PC-9 (cell line): ENCODE measurements around the gene SH3GL2. TPM values are rescaled to one million over a fixed set of nuclear protein-coding genes. Genes with fewer than 3 reads are reported as not detected.

ENCODE experiments used
- BruUV-seq: library from RNA; stranded (reverse); fragments of 400-500 nt; replicated peaks from 2 replicates; lab custom pipeline; 2021; lab: Mats Ljungman, UMichigan
- CTCF ChIA-PET: fragments of 300-600 bp; sonication (Branson Sonifier 250); formaldehyde crosslinking; loops from one replicate; lab custom pipeline; 2022; ENCODE audit warnings: antibody characterized with exemption; lab: Charles Lee
- POLR2A ChIA-PET: fragments of 300-600 bp; sonication (Branson Sonifier 250); formaldehyde crosslinking; loops from one replicate; lab custom pipeline; 2022; ENCODE audit warnings: antibody characterized with exemption; ENCODE audit not compliant: unreplicated experiment; lab: Charles Lee
- DNase-seq, 2 experiments: peaks; one replicate each; pipeline versions ENCODE4 v3.0.0 to v3.0.0-alpha.2; 2015 to 2022; ENCODE audit warnings: mixed read lengths in 1 of 2
- H2AFZ ChIP-seq: fragments of 200-600 bp; sonication (generic); 2 replicates; pipeline ENCODE4 v1.8.1; 2017; ENCODE audit warnings: antibody characterized with exemption
- H3F3A ChIP-seq: fragments of 200-600 bp; sonication (generic); 2 replicates; pipeline ENCODE4 v1.8.1; 2017; ENCODE audit warnings: antibody characterized with exemption, mild to moderate bottlenecking, low read depth; ENCODE audit not compliant: insufficient read depth
- H3K27ac ChIP-seq: fragments of 200-600 bp; sonication (generic); 2 replicates; pipeline ENCODE4 v1.6.1; 2016; ENCODE audit warnings: mixed run types
- H3K27me3 ChIP-seq: fragments of 200-600 bp; sonication (generic); 2 replicates; pipeline ENCODE4 v1.6.1; 2016; ENCODE audit warnings: low read depth, mixed run types; ENCODE audit not compliant: insufficient read depth
- H3K36me3 ChIP-seq: fragments of 200-600 bp; sonication (generic); 2 replicates; pipeline ENCODE4 v1.6.1; 2016; ENCODE audit warnings: low read depth, mixed run types
- H3K4me1 ChIP-seq: fragments of 200-600 bp; sonication (generic); replicated peaks from 2 replicates; pipeline ENCODE4 v1.6.1; 2016; ENCODE audit warnings: mixed run types; ENCODE audit not compliant: insufficient read depth
- H3K4me2 ChIP-seq: fragments of 200-600 bp; sonication (generic); 2 replicates; pipeline ENCODE4 v1.6.1; 2017; ENCODE audit warnings: mixed run types
- H3K4me3 ChIP-seq: fragments of 200-600 bp; sonication (generic); 2 replicates; pipeline ENCODE4 v1.6.1; 2016; ENCODE audit warnings: mixed run types
- H3K79me2 ChIP-seq: fragments of 200-600 bp; sonication (generic); 2 replicates; pipeline ENCODE4 v1.6.1; 2017; ENCODE audit warnings: low read depth, mixed run types
- H3K9me2 ChIP-seq: fragments of 200-600 bp; sonication (generic); 2 replicates; pipeline ENCODE4 v1.8.1; 2017; ENCODE audit warnings: mild to moderate bottlenecking; ENCODE audit not compliant: insufficient read depth
- H3K9me3 ChIP-seq: fragments of 200-600 bp; sonication (generic); 2 replicates; pipeline ENCODE4 v1.8.1; 2016; ENCODE audit warnings: low read depth; ENCODE audit not compliant: insufficient read depth
- H4K20me1 ChIP-seq: fragments of 200-600 bp; sonication (generic); 2 replicates; pipeline ENCODE4 v1.8.1; 2017; ENCODE audit not compliant: insufficient read depth
- EZH2 ChIP-seq: fragments of 200-600 bp; sonication (generic); IDR thresholded peaks from 2 replicates; pipeline ENCODE4 v1.8.0; 2017; ENCODE audit warnings: antibody characterized with exemption, low read depth
- intact Hi-C: fragments of 100-400 bp; cut with micrococcal nuclease; formaldehyde crosslinking; loops from one replicate; pipeline ENCODE4 v1.10.0; 2022; ENCODE audit not compliant: unreplicated experiment
- total RNA-seq: library from RNA; stranded (reverse); gene quantifications from 2 replicates; pipeline ENCODE4 v1.2.3, GENCODE V29; 2021
- TF ChIP-seq, protein P1 (sequence below): fragments of 200-600 bp; sonication (generic); conservative IDR thresholded peaks from 2 replicates; pipeline ENCODE4 v1.6.1; 2017; ENCODE audit warnings: mixed run types, antibody characterized with exemption, mild to moderate bottlenecking, moderate library complexity

SH3GL2 gene
- total RNA-seq, 1 experiment from 2014 or later, result not detected

GRCh38 chr9:17630531-17630949 lies 51.7 kb downstream of the SH3GL2 start:
- intact Hi-C loops, result no loop called here
- Histone ChIP-seq H3K27me3 (no peaks in the 10 kb centered on the region), H3K36me3 (no peaks in the 10 kb centered on the region), H3K9me3 (no peaks in the 10 kb centered on the region), H3K27ac (no peak overlapping the region), H4K20me1 (no peaks in the 10 kb centered on the region), H3K4me1 (no peaks in the 10 kb centered on the region), H3K4me2 (no peak overlapping the region), H2AFZ (no peak overlapping the region), H3K4me3 (no peak overlapping the region), H3F3A (no peaks in the 10 kb centered on the region), H3K9me2 (no peaks in the 10 kb centered on the region), H3K79me2 (no peaks in the 10 kb centered on the region)
- CTCF ChIA-PET, result no interaction called here
- no TSS peak for BruUV-seq
- TF ChIP-seq, protein P1, sequence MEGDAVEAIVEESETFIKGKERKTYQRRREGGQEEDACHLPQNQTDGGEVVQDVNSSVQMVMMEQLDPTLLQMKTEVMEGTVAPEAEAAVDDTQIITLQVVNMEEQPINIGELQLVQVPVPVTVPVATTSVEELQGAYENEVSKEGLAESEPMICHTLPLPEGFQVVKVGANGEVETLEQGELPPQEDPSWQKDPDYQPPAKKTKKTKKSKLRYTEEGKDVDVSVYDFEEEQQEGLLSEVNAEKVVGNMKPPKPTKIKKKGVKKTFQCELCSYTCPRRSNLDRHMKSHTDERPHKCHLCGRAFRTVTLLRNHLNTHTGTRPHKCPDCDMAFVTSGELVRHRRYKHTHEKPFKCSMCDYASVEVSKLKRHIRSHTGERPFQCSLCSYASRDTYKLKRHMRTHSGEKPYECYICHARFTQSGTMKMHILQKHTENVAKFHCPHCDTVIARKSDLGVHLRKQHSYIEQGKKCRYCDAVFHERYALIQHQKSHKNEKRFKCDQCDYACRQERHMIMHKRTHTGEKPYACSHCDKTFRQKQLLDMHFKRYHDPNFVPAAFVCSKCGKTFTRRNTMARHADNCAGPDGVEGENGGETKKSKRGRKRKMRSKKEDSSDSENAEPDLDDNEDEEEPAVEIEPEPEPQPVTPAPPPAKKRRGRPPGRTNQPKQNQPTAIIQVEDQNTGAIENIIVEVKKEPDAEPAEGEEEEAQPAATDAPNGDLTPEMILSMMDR, result no peak
- no peak for TF ChIP-seq EZH2
- POLR2A ChIA-PET, result no interaction called here
- DNase-seq, result no peak

DNA sequence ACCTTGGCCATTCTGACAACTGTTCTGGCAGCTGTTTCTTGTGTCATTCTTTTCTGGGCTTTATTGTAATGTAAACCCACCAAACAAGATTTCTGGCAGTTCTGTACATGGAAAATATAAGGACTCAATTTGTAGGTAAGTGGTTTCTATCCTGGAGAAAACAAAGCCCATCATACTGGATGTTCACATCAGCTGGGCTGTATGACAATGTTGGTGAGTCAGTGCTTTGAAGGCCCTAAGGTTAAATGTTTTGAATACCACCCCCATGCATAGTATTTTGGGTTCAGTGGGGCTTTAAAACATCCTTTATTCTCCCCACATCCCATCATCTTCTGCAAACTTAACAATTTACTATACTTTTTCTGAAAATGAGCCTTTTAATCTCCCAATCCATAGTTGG lies 52.5 kb downstream of the SH3GL2 start:
- no peak overlapping the region for H3K4me2 ChIP-seq
- POLR2A ChIA-PET, result no interaction called here

GRCh38 chr9:17632994-17633393 lies 54.1 kb downstream of the SH3GL2 start:
- intact Hi-C loops, result no loop called here
- no peaks in the 10 kb centered on the region for H3K4me1 ChIP-seq
- H3K4me2 ChIP-seq, result no peak overlapping the region
- no peaks in the 10 kb centered on the region for H3K9me2 ChIP-seq
- ChIA-PET CTCF (no interaction called here), POLR2A (no interaction called here)
- H4K20me1 ChIP-seq, result no peaks in the 10 kb centered on the region
- H3K4me3 ChIP-seq, result no peak overlapping the region
- no peaks in the 10 kb centered on the region for H3K36me3 ChIP-seq
- H3K79me2 ChIP-seq, result no peaks in the 10 kb centered on the region
- no TSS peak for BruUV-seq
- H3K27ac ChIP-seq, result no peak overlapping the region
- no peaks in the 10 kb centered on the region for H3F3A ChIP-seq
- no peak for TF ChIP-seq EZH2
- TF ChIP-seq, protein P1, result no peak
- H3K9me3 ChIP-seq, result no peaks in the 10 kb centered on the region
- DNase-seq, result no peak
- no peak overlapping the region for H2AFZ ChIP-seq
- no peaks in the 10 kb centered on the region for H3K27me3 ChIP-seq

More for the DNA sequence above, 52.5 kb downstream of the SH3GL2 start:
- Histone ChIP-seq H3F3A (no peaks in the 10 kb centered on the region), H3K9me3 (no peaks in the 10 kb centered on the region), H3K27me3 (no peaks in the 10 kb centered on the region), H4K20me1 (no peaks in the 10 kb centered on the region), H3K4me3 (no peak overlapping the region), H2AFZ (no peak overlapping the region), H3K27ac (no peak overlapping the region), H3K4me1 (no peaks in the 10 kb centered on the region), H3K9me2 (no peaks in the 10 kb centered on the region), H3K79me2 (no peaks in the 10 kb centered on the region), H3K36me3 (no peaks in the 10 kb centered on the region)
- TF ChIP-seq, protein P1, result no peak
- TF ChIP-seq EZH2, result no peak
- BruUV-seq, result no TSS peak
- no peak for DNase-seq
- CTCF ChIA-PET, result no interaction called here
- intact Hi-C loops, result no loop called here
